Measurements from ENCODE around the gene PRXL2C. TPM values are rescaled to one million over a fixed set of nuclear protein-coding genes. Genes with fewer than 3 reads are reported as not detected.

PRXL2C gene
- total and polyA plus RNA-seq, 2 of the 8 experiments (the other 6 are each of a cell fraction or from before 2014, with no cell fraction given) = 2.8 to 7.3 TPM

DNA sequence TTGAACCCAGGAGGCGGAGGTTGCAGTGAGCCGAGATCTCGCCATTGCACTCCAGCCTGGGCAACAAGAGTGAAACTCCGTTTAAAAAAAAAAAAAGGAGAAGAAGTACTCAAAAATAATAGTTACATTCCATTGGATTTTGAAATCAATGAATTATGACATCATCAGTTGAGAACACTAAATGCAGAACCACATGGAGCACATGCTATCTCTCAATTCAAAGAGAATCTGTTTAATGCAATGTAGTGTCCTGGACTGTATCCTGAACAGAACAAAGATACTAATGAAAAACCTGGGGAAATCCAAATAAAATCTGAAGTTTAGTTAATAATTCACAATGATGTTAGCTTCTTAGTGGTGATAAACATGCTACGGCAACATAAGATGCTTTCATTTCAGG is 55.8 kb downstream of the PRXL2C start:
- H3K79me2 ChIP-seq (ENCODE audit: control insufficient read depth in 1 of 2, insufficient read depth in 2 of 2, low read length in 2 of 2) = peaks cover 0 to 65% of the 10 kb centered on the region in 2 experiments; a peak in 3 of 4 replicates
- FAIRE-seq (no peak), DNase-seq (ENCODE audit: low read depth in 1 of 2, low spot score in 2 of 2) (no peak)
- ChIA-PET POLR2A (ENCODE audit: partially characterized antibody) (interaction anchor here (0.7 kb wide), 1 partner anchor 9 kb away, joined by 3 read pairs; no protein-coding TSS in a partner anchor), CTCF (ENCODE audit: partially characterized antibody) (interaction anchor here (0.9 kb wide), 1 partner anchor 9 kb away, joined by 3 read pairs; no protein-coding TSS in a partner anchor)
- H3K36me3 ChIP-seq (ENCODE audit: control insufficient read depth in 2 of 4, insufficient read depth in 4 of 4, low read length in 3 of 4) = no peaks in the 10 kb centered on the region
- H3K18ac ChIP-seq (ENCODE audit: extremely low read depth, low read length) = no peak overlapping the region
- no peaks in the 10 kb centered on the region for H3K4me1 ChIP-seq (replicated peaks in 1 of 4; ENCODE audit: control insufficient read depth in 3 of 4, insufficient read depth in 4 of 4, low read length in 3 of 4)
- 98% methylated on average over 5 of the region's 5 CpGs; no CpG with 5 or more reads in 1 of the 2 experiments for WGBS, 2 experiments (ENCODE audit: extremely low coverage in 1 of 2, insufficient coverage in 1 of 2, insufficient read length in 1 of 2, insufficient replicate concordance in 2 of 2, low coverage in 1 of 2, low lambda C conversion rate in 2 of 2, missing lambda C conversion rate in 1 of 2)
- H3K23ac ChIP-seq (ENCODE audit: insufficient read length) = no peak overlapping the region
- TF ChIP-seq ASH2L (IDR thresholded peaks at IDR 0.05; ENCODE audit: low read length) (no peak), CEBPB (IDR thresholded peaks at IDR 0.05; ENCODE audit: low read depth, low read length) (no peak), SP2 (IDR thresholded peaks at IDR 0.05; ENCODE audit: low read length) (no peak), TAF7 (optimal IDR thresholded peaks at IDR 0.05; ENCODE audit: borderline replicate concordance, low read depth, low read length) (no peak)
- H3K79me1 ChIP-seq (ENCODE audit: low read depth, low read length) = peaks cover 5% of the 10 kb centered on the region; the same call in 1 of the 2 replicates
- H4K5ac ChIP-seq (ENCODE audit: insufficient read length, low read depth, low read length) = no peak overlapping the region
- no peak overlapping the region for H3K56ac ChIP-seq (replicated peaks; ENCODE audit: insufficient read length, low read depth, low read length)
- H4K91ac ChIP-seq (replicated peaks; ENCODE audit: insufficient read length, low read length) = no peak overlapping the region
- H2BK5ac ChIP-seq (ENCODE audit: low read depth, low read length) = no peak overlapping the region
- H2AK5ac ChIP-seq (ENCODE audit: low read depth, low read length) = no peak overlapping the region
- H3K4ac ChIP-seq (replicated peaks; ENCODE audit: insufficient read length, low read depth, low read length) = no peak overlapping the region
- no peak overlapping the region for H3K9ac ChIP-seq (replicated peaks in 1 of 4; ENCODE audit: extremely low read depth in 1 of 4, low read depth in 3 of 4, low read length in 3 of 4)
- H3K4me2 ChIP-seq (ENCODE audit: insufficient read depth in 1 of 2, low read depth in 2 of 2, low read length in 2 of 2) = no peak overlapping the region
- no peak overlapping the region for H3K4me3 ChIP-seq (ENCODE audit: extremely low read depth in 1 of 4, insufficient read depth in 2 of 4, low read depth in 3 of 4, low read length in 4 of 4)
- H2BK12ac ChIP-seq (ENCODE audit: low read depth, low read length) = no peak overlapping the region
- H3K27ac ChIP-seq (ENCODE audit: low read depth, low read length) = no peak overlapping the region
- no peak overlapping the region for H4K8ac ChIP-seq (ENCODE audit: extremely low read depth, insufficient read depth, low read length)
- no peak overlapping the region for H2BK15ac ChIP-seq (ENCODE audit: low read length)
- no peaks in the 10 kb centered on the region for H3K9me3 ChIP-seq (ENCODE audit: insufficient read depth in 2 of 2, low read depth in 1 of 2, low read length in 1 of 2)
- no peak overlapping the region for H2BK120ac ChIP-seq (replicated peaks; ENCODE audit: low read depth, low read length)
- H3K23me2 ChIP-seq (ENCODE audit: low read depth, low read length) = no peaks in the 10 kb centered on the region
- H3K27me3 ChIP-seq (replicated peaks in 1 of 4; ENCODE audit: control insufficient read depth in 3 of 4, extremely low read depth in 1 of 4, insufficient read depth in 3 of 4, low read length in 3 of 4) = no peaks in the 10 kb centered on the region
- H4K20me1 ChIP-seq (replicated peaks in 1 of 2; ENCODE audit: control insufficient read depth in 1 of 2, insufficient read depth in 2 of 2, low read length in 2 of 2) = no peaks in the 10 kb centered on the region
- no peak overlapping the region for H3K14ac ChIP-seq (ENCODE audit: insufficient read length)
- no peak overlapping the region for H2BK20ac ChIP-seq (ENCODE audit: low read length)
- no peak overlapping the region for H2AFZ ChIP-seq (ENCODE audit: low read length)
